Spleen (tissue), 11 donors: ENCODE results near the gene PLD5. TPM values are rescaled to one million over a fixed set of nuclear protein-coding genes. Genes with fewer than 3 reads are reported as not detected.
"Not testable (repeated sequence)": the region's sequence is repeated elsewhere in the genome, so short reads cannot be mapped to it uniquely, and the experiment has no call there.

Experiments used
- DNase-seq: peaks from one replicate; pipeline ENCODE4 v3.0.0-alpha.2; 2020
- H3K27ac ChIP-seq, 8 donors: fragments of 200-600 bp; sonication (generic) in 7 of 8; 1 replicate in 4 of 8; 2 replicates in 4 of 8; pipeline versions ENCODE4 v1.5.0 to v1.8.0; 2016 to 2021; ENCODE audit warnings: inconsistent platforms in 4 of 8, mild to moderate bottlenecking in 4 of 8, moderate library complexity in 1 of 8
- H3K27me3 ChIP-seq, 7 donors: fragments of 200-600 bp; sonication (generic) in 6 of 7; replicated peaks in 1 of 7; 1 replicate in 4 of 7; 2 replicates in 3 of 7; pipeline versions ENCODE4 v1.5.0 to v1.8.0; 2016 to 2021; ENCODE audit warnings: inconsistent platforms in 3 of 7, mild to moderate bottlenecking in 1 of 7
- H3K36me3 ChIP-seq, 6 donors: fragments of 200-600 bp; sonication (generic) in 5 of 6; 1 replicate in 4 of 6; 2 replicates in 2 of 6; pipeline versions ENCODE4 v1.5.0 to v1.8.0; 2016 to 2021; ENCODE audit warnings: inconsistent platforms in 2 of 6
- H3K4me1 ChIP-seq, 6 donors: fragments of 200-600 bp; sonication (generic) in 5 of 6; 1 replicate in 3 of 6; 2 replicates in 3 of 6; pipeline versions ENCODE4 v1.5.0 to v1.8.0; 2016 to 2021; ENCODE audit warnings: inconsistent platforms in 3 of 6
- H3K4me3 ChIP-seq, 8 donors: fragments of 200-600 bp; sonication (generic) in 7 of 8; 1 replicate in 4 of 8; 2 replicates in 4 of 8; pipeline versions ENCODE4 v1.5.0 to v1.8.0; 2016 to 2021; ENCODE audit warnings: inconsistent platforms in 4 of 8, mild to moderate bottlenecking in 4 of 8, moderate library complexity in 2 of 8
- H3K9me3 ChIP-seq, 8 donors: fragments of 200-600 bp; sonication (generic) in 7 of 8; 1 replicate in 4 of 8; 2 replicates in 4 of 8; pipeline versions ENCODE4 v1.5.0 to v1.8.0; 2016 to 2021; ENCODE audit warnings: inconsistent platforms in 4 of 8
- POLR2A ChIP-seq, 3 donors: fragments of 450-650 bp; IDR thresholded peaks; one replicate each; pipeline ENCODE4 v1.5.1; 2017; ENCODE audit warnings: antibody characterized with exemption in 3 of 3, mild to moderate bottlenecking in 1 of 3
- POLR2AphosphoS5 ChIP-seq, 3 donors: sonication (generic); formaldehyde crosslinking; IDR thresholded peaks; one replicate each; pipeline ENCODE4 v1.5.1; 2017; ENCODE audit warnings: antibody characterized with exemption in 3 of 3
- WGBS, 5 donors: extraction: QIAGEN DNeasy Blood & Tissue Kit in 3 of 5; methylation state at CpG; one replicate each; pipeline versions ENCODE4 v1.1.5 to v1.1.7; 2013 to 2018; 5-methylcytosine and 5-hydroxymethylcytosine counted together
- intact Hi-C: fragments of 100-400 bp; cut with DNase I; formaldehyde crosslinking; loops from one replicate; pipeline ENCODE4 v1.15.0; 2023; ENCODE audit warnings: low total_unique reads
- polyA plus RNA-seq, 3 donors: library from polyadenylated mRNA; stranded (reverse); fragments of 200-250 nt; gene quantifications; one replicate each; pipeline ENCODE4 v1.2.1, GENCODE V29; 2013
- total RNA-seq, 7 donors: library from RNA; depleted of rRNA in 3 of 7; stranded (reverse); fragments of >200 nt in 3 of 7; fragmentation: NEBNext Ultra II Directional in 4 of 7; extraction: Animal tissue kit (Norgen Biotek cat#: 25700) in 4 of 7; gene quantifications; one replicate each; pipeline versions ENCODE4 v1.1.0 to v1.2.1, GENCODE V29; 2016 to 2021
- TF ChIP-seq, protein P1 (sequence below), 11 experiments: fragments of 200-600 bp in 7 of 11; fragments of 450-650 bp in 4 of 11; sonication (generic) in 4 of 11; IDR thresholded peaks in 8 of 11; conservative IDR thresholded peaks in 3 of 11; 1 replicate in 7 of 11; 2 replicates in 4 of 11; pipeline versions ENCODE4 v1.4.0 to v1.8.0; 2016 to 2021; ENCODE audit warnings: antibody characterized with exemption in 11 of 11, inconsistent platforms in 4 of 11, mild to moderate bottlenecking in 1 of 11
- donor health status: healthy with polysubstance abuse.
- donor health status: DM: no; HTN: no; CAD: no; lungs with moderate emphysema.
- donor health status: DM: no; HTN: no; CAD: no.
- donor health status: Bipolar disorder and iron deficiency.
- donor health status: healthy.
- donor health status: DM: no; HTN: no; CAD: no.
- donor health status: DM: yes; HTN: yes; CAD: no.

Gene PLD5
- total and polyA plus RNA-seq, 10 donors: 0.17 to 1.0 (median 0.44) TPM; not detected in 1

DNA sequence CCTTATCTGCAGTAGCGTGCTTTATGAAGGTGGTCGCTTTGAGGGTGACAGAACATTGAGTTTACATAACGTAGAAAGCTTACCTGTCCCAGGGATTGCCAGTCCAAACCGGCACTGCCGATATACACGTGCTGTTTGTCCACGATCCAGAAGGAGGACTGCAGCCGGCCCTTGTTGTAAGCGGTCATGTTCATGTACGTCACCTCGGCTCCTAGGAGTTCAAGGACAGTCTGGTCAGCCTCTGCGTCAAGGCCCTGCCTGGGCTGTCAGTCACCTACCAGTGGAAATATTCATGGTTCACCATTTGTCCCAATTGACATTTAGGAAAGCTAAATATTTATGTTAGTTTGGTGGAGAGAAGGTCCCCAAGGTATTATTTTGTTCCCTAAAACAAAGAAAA, 304.6 kb downstream of the PLD5 start:
- no peak overlapping the region for H3K4me3 ChIP-seq
- no peaks in the 10 kb centered on the region for H3K4me1 ChIP-seq
- no peak for DNase-seq
- H3K27ac ChIP-seq: no peak overlapping the region
- no peaks in the 10 kb centered on the region for H3K36me3 ChIP-seq
- intact Hi-C loops: no loop called here
- WGBS, 5 donors: 86 to 93% (median 91%) methylated on average over 12 of the region's 12 CpGs
- no peak for TF ChIP-seq POLR2A (IDR thresholded peaks at IDR 0.05)
- H3K9me3 ChIP-seq: peaks cover 0 to 26% (median 12%) of the 10 kb centered on the region in 8 donors
- H3K27me3 ChIP-seq: no peaks in the 10 kb centered on the region

DNA sequence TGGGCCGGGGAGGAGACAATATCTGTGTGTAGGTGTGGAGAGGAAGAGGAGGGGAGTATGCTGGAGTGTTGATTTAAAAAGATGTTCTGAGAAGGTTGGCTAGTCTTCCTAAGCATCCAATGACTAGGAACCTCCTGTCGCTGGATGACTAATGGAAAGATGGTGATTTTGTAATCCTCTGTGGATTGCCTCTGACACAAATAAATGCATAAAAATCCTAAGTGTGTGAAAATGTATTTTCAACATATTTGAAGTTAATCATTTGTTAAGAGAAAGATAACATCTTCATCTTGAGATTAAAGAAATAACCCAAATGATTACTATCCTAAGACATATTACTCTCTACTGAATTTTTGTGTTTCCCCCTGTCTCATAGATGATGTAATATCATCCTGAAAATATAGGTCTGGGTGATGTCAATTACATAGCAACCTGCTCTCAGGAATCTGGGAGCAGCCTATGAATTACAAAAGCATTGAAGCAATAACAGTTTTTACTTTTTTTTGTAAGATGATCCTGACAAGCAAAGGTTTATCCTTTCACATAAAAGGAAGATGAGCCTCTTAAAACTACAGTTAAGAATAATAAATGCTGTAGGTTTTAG, 305.1 kb downstream of the PLD5 start:
- peaks cover 0 to 26% (median 12%) of the 10 kb centered on the region in 8 donors for H3K9me3 ChIP-seq
- TF ChIP-seq, protein P1, sequence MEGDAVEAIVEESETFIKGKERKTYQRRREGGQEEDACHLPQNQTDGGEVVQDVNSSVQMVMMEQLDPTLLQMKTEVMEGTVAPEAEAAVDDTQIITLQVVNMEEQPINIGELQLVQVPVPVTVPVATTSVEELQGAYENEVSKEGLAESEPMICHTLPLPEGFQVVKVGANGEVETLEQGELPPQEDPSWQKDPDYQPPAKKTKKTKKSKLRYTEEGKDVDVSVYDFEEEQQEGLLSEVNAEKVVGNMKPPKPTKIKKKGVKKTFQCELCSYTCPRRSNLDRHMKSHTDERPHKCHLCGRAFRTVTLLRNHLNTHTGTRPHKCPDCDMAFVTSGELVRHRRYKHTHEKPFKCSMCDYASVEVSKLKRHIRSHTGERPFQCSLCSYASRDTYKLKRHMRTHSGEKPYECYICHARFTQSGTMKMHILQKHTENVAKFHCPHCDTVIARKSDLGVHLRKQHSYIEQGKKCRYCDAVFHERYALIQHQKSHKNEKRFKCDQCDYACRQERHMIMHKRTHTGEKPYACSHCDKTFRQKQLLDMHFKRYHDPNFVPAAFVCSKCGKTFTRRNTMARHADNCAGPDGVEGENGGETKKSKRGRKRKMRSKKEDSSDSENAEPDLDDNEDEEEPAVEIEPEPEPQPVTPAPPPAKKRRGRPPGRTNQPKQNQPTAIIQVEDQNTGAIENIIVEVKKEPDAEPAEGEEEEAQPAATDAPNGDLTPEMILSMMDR (IDR thresholded peaks at IDR 0.05 in 8 of 11, conservative IDR thresholded peaks at IDR 0.05 in 3 of 11): no peak
- TF ChIP-seq POLR2A (IDR thresholded peaks at IDR 0.05) (no peak), POLR2AphosphoS5 (IDR thresholded peaks at IDR 0.05) (no peak)
- no peaks in the 10 kb centered on the region for H3K36me3 ChIP-seq
- intact Hi-C loops: no loop called here
- 82 to 94% (median 84%) methylated on average over 2 of the region's 2 CpGs for WGBS, 5 donors
- H3K27me3 ChIP-seq: no peaks in the 10 kb centered on the region
- H3K4me3 ChIP-seq: no peak overlapping the region
- no peak for DNase-seq
- no peak overlapping the region for H3K27ac ChIP-seq
- H3K4me1 ChIP-seq: no peaks in the 10 kb centered on the region

DNA sequence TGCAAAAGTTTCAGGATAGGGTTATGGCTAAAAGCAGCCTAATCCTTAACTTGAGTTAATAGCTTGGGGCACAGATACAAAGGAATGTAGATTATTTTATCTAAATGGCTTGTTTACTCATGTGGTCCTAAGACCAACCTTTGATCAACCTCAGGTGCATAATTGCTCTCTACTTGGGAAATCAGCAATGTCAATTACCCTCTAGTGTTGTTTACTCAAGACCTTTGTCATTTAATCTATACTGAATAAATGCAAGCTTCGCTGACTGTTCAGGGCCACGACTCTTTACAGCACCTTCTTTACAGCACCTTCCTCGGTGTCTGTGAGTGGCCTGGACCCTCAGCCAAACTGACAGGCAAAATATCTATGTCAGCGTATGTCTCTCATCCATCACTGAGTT, 308.1 kb downstream of the PLD5 start:
- intact Hi-C loops: no loop called here
- DNase-seq: no peak
- Histone ChIP-seq H3K36me3 (no peaks in the 10 kb centered on the region), H3K4me3 (no peak overlapping the region), H3K27me3 (no peaks in the 10 kb centered on the region), H3K9me3 (peaks cover 0 to 26% (median 12%) of the 10 kb centered on the region in 8 donors), H3K4me1 (no peaks in the 10 kb centered on the region), H3K27ac (no peak overlapping the region)
- TF ChIP-seq, protein P1 (IDR thresholded peaks at IDR 0.05 in 8 of 11, conservative IDR thresholded peaks at IDR 0.05 in 3 of 11): no peak
- no peak for TF ChIP-seq POLR2AphosphoS5 (IDR thresholded peaks at IDR 0.05)
- no peak for TF ChIP-seq POLR2A (IDR thresholded peaks at IDR 0.05)
- 60 to 88% (median 82%) methylated on average over 4 of the region's 4 CpGs for WGBS, 5 donors

DNA sequence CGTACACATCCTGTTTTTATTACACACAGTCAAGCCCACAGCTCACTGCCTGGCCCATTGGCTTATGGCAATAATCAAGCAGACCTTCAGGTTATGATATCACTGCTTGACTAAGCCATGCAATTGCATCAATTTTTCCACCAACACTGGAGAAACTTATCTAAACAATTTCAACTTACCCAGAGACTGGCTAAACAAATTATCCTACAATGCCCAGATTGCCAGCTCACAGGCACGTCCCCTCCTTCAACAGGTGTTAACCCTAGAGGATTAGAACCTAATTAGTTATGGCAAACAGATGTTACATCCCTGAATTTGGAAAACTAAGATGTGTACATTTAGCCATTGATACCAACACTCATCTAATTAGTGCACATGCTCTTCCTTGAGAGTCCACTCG, 310.0 kb downstream of the PLD5 start:
- H3K27ac ChIP-seq, H3K4me1 ChIP-seq, H3K27me3 ChIP-seq, H3K36me3 ChIP-seq, intact Hi-C loops, DNase-seq, H3K4me3 ChIP-seq: not testable (repeated sequence)
- peaks cover 0 to 26% (median 12%) of the 10 kb centered on the region in 8 donors for H3K9me3 ChIP-seq
- 68 to 89% (median 76%) methylated on average over 3 of the region's 3 CpGs for WGBS, 5 donors

DNA sequence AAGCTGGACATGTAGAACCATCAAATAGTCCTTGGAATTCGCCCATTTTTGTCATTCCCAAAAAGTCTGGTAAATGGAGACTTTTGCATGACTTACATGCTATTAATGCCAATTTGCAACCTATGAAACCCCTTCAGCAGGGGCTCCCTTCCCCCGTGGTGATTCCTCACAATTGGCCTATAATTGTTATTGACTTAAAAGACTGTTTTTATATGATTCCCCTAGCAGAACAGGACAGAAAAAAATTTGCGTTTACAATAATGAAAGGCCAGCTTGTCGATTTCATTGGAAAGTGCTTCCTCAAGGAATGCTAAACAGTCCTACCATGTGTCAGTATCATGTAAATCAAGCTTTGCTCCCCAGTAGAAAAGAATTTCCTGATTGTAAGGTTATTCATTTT, 311.5 kb downstream of the PLD5 start:
- peaks cover 0 to 26% (median 12%) of the 10 kb centered on the region in 8 donors for H3K9me3 ChIP-seq
- H3K4me3 ChIP-seq, H3K27ac ChIP-seq, H3K4me1 ChIP-seq, H3K36me3 ChIP-seq, DNase-seq, H3K27me3 ChIP-seq, intact Hi-C loops: not testable (repeated sequence)
- WGBS, 5 donors: 47 to 63% (median 57%) methylated on average over 4 of the region's 4 CpGs

DNA sequence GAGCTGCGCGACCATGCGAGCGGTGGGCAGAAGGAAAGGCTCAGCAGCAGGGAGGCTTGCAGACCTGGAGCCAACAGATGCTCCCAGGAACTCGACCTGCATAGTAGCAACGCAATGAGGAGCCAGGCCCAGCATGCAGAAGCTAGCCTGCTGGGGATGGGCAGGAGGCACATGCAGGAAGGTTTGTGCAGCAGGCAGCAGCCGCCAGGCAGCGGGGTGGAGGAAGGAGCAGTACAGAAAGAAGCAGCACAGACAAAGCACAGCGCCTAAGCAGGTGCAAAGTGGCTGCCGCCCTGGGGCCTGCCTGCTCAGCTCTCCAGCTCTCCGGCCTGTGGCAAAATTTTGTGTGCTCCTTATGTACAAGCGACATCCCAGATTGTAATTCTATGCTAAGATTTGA, 312.1 kb downstream of the PLD5 start:
- Histone ChIP-seq H3K9me3 (peaks cover 0 to 22% (median 11%) of the 10 kb centered on the region in 8 donors), H3K4me1 (no peaks in the 10 kb centered on the region), H3K27me3 (no peaks in the 10 kb centered on the region), H3K27ac (no peak overlapping the region), H3K36me3 (no peaks in the 10 kb centered on the region), H3K4me3 (no peak overlapping the region)
- no peak for DNase-seq
- intact Hi-C loops: no loop called here
- 59 to 63% (median 59%) methylated on average over 12 of the region's 12 CpGs for WGBS, 5 donors
- TF ChIP-seq POLR2A (IDR thresholded peaks at IDR 0.05) (no peak), POLR2AphosphoS5 (IDR thresholded peaks at IDR 0.05) (no peak)
- TF ChIP-seq, protein P1 (IDR thresholded peaks at IDR 0.05 in 8 of 11, conservative IDR thresholded peaks at IDR 0.05 in 3 of 11): no peak
